Right atrium auricular region (tissue), 2 donors: ENCODE results near the gene TECPR2. TPM values are rescaled to one million over a fixed set of nuclear protein-coding genes. Genes with fewer than 3 reads are reported as not detected.

Experiments used
- DNase-seq: peaks from one replicate; pipeline ENCODE4 v3.0.0-alpha.2; 2019; ENCODE audit warnings: low spot score
- H3K27ac ChIP-seq, 2 donors: fragments of 200-600 bp; sonication (generic); 1 replicate in 1 of 2; 2 replicates in 1 of 2; pipeline ENCODE4 v1.5.1; 2016 to 2019
- H3K27me3 ChIP-seq, 2 donors: fragments of 200-600 bp; sonication (generic); one replicate each; pipeline versions ENCODE4 v1.5.1 to v1.6.0; 2017 to 2019
- H3K36me3 ChIP-seq: fragments of 200-600 bp; sonication (generic); one replicate; pipeline ENCODE4 v1.5.1; 2016
- H3K4me1 ChIP-seq, 2 donors: fragments of 200-600 bp; sonication (generic); one replicate each; pipeline versions ENCODE4 v1.5.1 to v1.6.0; 2017 to 2019
- H3K4me3 ChIP-seq, 2 donors: fragments of 200-600 bp; sonication (generic); 1 replicate in 1 of 2; 2 replicates in 1 of 2; pipeline ENCODE4 v1.5.1; 2017 to 2019; ENCODE audit warnings: mild to moderate bottlenecking in 1 of 2, moderate library complexity in 1 of 2
- H3K9me3 ChIP-seq, 2 donors: fragments of 200-600 bp; sonication (generic); one replicate each; pipeline ENCODE4 v1.5.1; 2019
- total RNA-seq, 2 donors: library from RNA; depleted of rRNA; stranded (reverse); fragments of >200 nt; gene quantifications; one replicate each; pipeline ENCODE4 v1.1.0, GENCODE V29; 2016
- TF ChIP-seq, protein P1 (sequence below), 2 donors: fragments of 200-600 bp; sonication (generic); IDR thresholded peaks; one replicate each; pipeline ENCODE4 v1.5.1; 2019; ENCODE audit warnings: antibody characterized with exemption in 2 of 2

The TECPR2 gene
- total RNA-seq, 2 donors from 2014 or later: 13.2 to 15.5 TPM

DNA sequence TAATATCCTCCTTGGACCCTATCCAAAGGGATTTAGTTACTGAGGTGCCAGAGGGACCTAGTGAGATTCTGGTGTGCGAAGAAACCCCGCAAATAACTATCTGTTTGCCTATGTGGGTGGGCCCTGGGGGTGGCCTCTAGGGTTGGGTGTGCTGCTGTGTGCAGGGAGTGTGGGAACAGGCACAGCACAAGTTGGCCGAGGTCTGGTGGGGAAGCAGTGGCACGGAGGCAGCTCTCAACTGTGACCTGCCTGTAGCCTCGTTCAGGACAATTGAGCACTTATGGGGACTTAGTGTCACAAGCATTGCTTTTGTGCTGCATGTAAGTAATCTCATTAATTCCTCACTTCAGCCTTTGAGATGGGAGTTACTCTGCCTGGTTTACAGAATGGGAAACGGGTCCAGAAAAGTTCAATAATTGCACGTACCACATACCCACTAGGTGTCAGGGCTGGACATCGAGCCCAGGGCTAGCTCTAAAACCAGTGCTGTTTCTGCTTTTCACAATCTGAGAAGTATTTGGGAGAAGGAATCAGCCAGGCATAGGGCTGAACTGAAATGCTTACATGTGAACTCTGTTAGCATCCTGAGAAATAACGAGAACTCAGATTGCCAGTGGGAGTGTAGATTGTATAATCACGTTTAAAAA lies 58.8 kb downstream of the TECPR2 start:
- Histone ChIP-seq H3K36me3 (peaks cover 9% of the 10 kb centered on the region), H3K9me3 (no peaks in the 10 kb centered on the region), H3K4me3 (no peak overlapping the region), H3K27ac (no peak overlapping the region), H3K27me3 (no peaks in the 10 kb centered on the region), H3K4me1 (no peaks in the 10 kb centered on the region)
- TF ChIP-seq, protein P1, sequence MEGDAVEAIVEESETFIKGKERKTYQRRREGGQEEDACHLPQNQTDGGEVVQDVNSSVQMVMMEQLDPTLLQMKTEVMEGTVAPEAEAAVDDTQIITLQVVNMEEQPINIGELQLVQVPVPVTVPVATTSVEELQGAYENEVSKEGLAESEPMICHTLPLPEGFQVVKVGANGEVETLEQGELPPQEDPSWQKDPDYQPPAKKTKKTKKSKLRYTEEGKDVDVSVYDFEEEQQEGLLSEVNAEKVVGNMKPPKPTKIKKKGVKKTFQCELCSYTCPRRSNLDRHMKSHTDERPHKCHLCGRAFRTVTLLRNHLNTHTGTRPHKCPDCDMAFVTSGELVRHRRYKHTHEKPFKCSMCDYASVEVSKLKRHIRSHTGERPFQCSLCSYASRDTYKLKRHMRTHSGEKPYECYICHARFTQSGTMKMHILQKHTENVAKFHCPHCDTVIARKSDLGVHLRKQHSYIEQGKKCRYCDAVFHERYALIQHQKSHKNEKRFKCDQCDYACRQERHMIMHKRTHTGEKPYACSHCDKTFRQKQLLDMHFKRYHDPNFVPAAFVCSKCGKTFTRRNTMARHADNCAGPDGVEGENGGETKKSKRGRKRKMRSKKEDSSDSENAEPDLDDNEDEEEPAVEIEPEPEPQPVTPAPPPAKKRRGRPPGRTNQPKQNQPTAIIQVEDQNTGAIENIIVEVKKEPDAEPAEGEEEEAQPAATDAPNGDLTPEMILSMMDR (IDR thresholded peaks at IDR 0.05): no peak
- no peak for DNase-seq

DNA sequence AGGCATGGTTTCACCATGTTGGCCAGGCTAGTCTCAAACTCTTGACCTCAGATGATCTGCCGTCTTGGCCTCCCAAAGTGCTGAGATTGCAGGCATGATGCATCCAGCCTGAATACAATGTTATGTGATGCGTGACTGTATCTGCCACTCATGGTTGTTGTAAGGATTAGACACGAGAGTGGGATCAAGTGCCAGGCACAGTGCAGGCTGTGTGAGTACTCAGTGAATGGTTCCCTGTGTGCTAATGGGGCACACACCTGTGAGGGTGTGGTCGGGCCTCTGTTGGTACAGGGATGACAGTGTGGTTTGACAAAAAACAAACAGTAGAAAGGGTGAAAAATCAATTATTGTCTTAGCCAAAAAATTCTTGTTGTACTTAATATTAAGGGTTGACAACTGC lies 61.8 kb downstream of the TECPR2 start:
- TF ChIP-seq, protein P1 (IDR thresholded peaks at IDR 0.05): no peak
- Histone ChIP-seq H3K27ac (no peak overlapping the region), H3K9me3 (no peaks in the 10 kb centered on the region), H3K4me1 (no peaks in the 10 kb centered on the region), H3K27me3 (no peaks in the 10 kb centered on the region), H3K4me3 (no peak overlapping the region), H3K36me3 (peaks cover 22% of the 10 kb centered on the region)
- no peak for DNase-seq

DNA sequence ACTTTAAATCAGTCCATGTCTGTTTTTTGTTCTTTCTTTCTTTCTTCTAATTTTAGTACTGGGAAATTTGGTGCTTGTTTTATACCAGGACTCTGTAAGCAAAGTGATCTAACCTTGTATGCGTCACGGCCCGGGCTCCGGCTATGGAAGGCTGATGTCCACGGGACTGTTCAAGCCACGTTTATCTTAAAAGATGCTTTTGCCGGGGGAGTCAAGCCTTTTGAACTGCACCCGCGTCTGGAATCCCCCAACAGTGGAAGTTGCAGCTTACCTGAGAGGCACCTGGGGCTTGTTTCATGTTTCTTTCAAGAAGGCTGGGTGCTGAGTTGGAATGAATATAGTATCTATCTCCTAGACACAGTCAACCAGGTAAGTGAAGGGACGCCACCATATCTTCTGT lies 62.2 kb downstream of the TECPR2 start:
- no peaks in the 10 kb centered on the region for H3K4me1 ChIP-seq
- H3K9me3 ChIP-seq: no peaks in the 10 kb centered on the region
- no peak for DNase-seq
- H3K27me3 ChIP-seq: no peaks in the 10 kb centered on the region
- no peak overlapping the region for H3K27ac ChIP-seq
- TF ChIP-seq, protein P1 (IDR thresholded peaks at IDR 0.05): no peak
- no peak overlapping the region for H3K4me3 ChIP-seq
- peaks cover 22% of the 10 kb centered on the region for H3K36me3 ChIP-seq

DNA sequence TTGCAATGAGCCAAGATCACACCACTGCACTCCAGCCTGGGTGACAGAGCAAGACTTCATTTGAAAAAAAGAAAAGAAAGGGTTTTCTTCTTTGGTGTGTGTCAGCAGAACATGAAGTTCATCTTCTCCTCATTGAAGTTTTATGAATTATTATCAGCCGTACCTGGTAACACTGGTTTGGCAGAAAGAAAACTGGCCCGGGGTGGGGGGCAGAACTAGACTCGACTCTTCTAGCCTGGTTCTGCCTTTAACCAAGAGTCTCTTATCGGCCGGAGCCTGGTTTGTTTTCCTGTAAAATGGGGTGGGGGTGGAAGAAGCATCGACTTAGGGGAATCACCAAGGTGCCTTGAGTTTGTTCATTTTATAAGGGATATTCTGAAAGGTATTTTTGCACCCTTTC lies 64.1 kb downstream of the TECPR2 start:
- no peak for DNase-seq
- Histone ChIP-seq H3K4me1 (no peaks in the 10 kb centered on the region), H3K27ac (no peak overlapping the region), H3K27me3 (no peaks in the 10 kb centered on the region), H3K36me3 (peaks cover 21% of the 10 kb centered on the region), H3K4me3 (no peak overlapping the region), H3K9me3 (no peaks in the 10 kb centered on the region)
- TF ChIP-seq, protein P1 (IDR thresholded peaks at IDR 0.05): no peak

DNA sequence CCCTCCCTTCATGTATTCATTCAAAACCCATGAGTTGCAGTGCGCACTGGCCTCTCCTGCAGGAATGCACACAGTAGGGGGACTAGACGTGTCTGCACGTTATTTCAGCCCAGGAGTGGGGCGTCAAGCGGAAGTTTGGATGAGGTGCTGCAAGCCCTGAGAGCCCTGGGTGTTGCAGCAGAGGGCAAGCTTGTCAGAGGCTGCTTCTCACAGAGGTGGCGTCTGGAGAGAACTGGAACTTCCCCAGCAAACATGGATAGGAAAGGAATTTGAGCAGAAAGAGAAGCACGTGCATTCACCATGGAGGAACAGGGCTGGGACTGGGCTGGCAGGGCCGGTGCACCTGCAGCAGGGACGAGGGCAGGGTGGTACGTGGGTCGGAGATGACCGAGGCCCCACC lies 64.9 kb downstream of the TECPR2 start:
- Histone ChIP-seq H3K27me3 (no peaks in the 10 kb centered on the region), H3K27ac (no peak overlapping the region), H3K9me3 (no peaks in the 10 kb centered on the region), H3K4me1 (no peaks in the 10 kb centered on the region), H3K36me3 (peaks cover 26% of the 10 kb centered on the region), H3K4me3 (no peak overlapping the region)
- TF ChIP-seq, protein P1 (IDR thresholded peaks at IDR 0.05): no peak
- no peak for DNase-seq
